Forelimb muscle (tissue), 1 donor: Measurements from ENCODE around the gene FAM187B. TPM values are rescaled to one million over a fixed set of nuclear protein-coding genes. Genes with fewer than 3 reads are reported as not detected.
"Not testable (repeated sequence)": the region's sequence is repeated elsewhere in the genome, so short reads cannot be mapped to it uniquely, and the experiment has no call there.

Experiments
- DNase-seq: peaks from one replicate; pipeline ENCODE4 v3.0.0-alpha.2; 2013; ENCODE audit warnings: low read depth
- polyA plus RNA-seq: library from polyadenylated mRNA; unstranded; fragments of 120-200 nt; gene quantifications from one replicate; pipeline ENCODE4 v1.2.1, GENCODE V29; 2013; ENCODE audit not compliant: insufficient read length

FAM187B gene
- polyA plus RNA-seq, 1 donor = not detected

- DNase-seq = peak; percentile 55
Measured at GRCh38 chr19:35213663-35214632, 14.6 kb downstream of the FAM187B start.

- no peak for DNase-seq
Measured at GRCh38 chr19:35212241-35212640, 16.3 kb downstream of the FAM187B start.

GRCh38 chr19:35211545-35212230 lies 16.9 kb downstream of the FAM187B start:
- DNase-seq = no peak

GRCh38 chr19:35209646-35210045 lies 18.9 kb downstream of the FAM187B start:
- DNase-seq = no peak

- no peak for DNase-seq
Measured at GRCh38 chr19:35208121-35208520, 20.4 kb downstream of the FAM187B start.

GRCh38 chr19:35207391-35207871 lies 21.1 kb downstream of the FAM187B start:
- DNase-seq = no peak

GRCh38 chr19:35206855-35207254 lies 21.7 kb downstream of the FAM187B start:
- DNase-seq = no peak

- DNase-seq = no peak
Measured at GRCh38 chr19:35206379-35206778, 22.2 kb downstream of the FAM187B start.

GRCh38 chr19:35205733-35206323 lies 22.7 kb downstream of the FAM187B start:
- DNase-seq = no peak

- DNase-seq = no peak
Measured at GRCh38 chr19:35204799-35205732, 23.5 kb downstream of the FAM187B start.

GRCh38 chr19:35202722-35203688 lies 25.5 kb downstream of the FAM187B start:
- DNase-seq = no peak

GRCh38 chr19:35199481-35199880 lies 29.1 kb downstream of the FAM187B start:
- DNase-seq = no peak

GRCh38 chr19:35196861-35197260 lies 31.7 kb downstream of the FAM187B start:
- DNase-seq = not testable (repeated sequence)

GRCh38 chr19:35195830-35196229 lies 32.7 kb downstream of the FAM187B start:
- DNase-seq = no peak

- no peak for DNase-seq
Measured at GRCh38 chr19:35194012-35194984, 34.2 kb downstream of the FAM187B start.

- DNase-seq = no peak
Measured at GRCh38 chr19:35184884-35185283, 43.7 kb downstream of the FAM187B start.

- no peak for DNase-seq
Measured at GRCh38 chr19:35184267-35184666, 44.3 kb downstream of the FAM187B start.

GRCh38 chr19:35181387-35181786 lies 47.2 kb downstream of the FAM187B start:
- DNase-seq = no peak

GRCh38 chr19:35179830-35180229 lies 48.7 kb downstream of the FAM187B start:
- no peak for DNase-seq
